Fibroblast of upper back skin (primary cell): ENCODE results near the gene CEACAM16.

Experiments used
- DNase-seq: peaks from one replicate; pipeline ENCODE4 v3.0.0-alpha.2; 2013

CEACAM16 gene

GRCh38 chr19:44729516-44730033 is 30.6 kb downstream of the CEACAM16 start:
- no peak for DNase-seq

GRCh38 chr19:44731081-44731480 is 32.1 kb downstream of the CEACAM16 start:
- no peak for DNase-seq

- no peak for DNase-seq
Observed at GRCh38 chr19:44731622-44732021, 32.7 kb downstream of the CEACAM16 start.

DNA sequence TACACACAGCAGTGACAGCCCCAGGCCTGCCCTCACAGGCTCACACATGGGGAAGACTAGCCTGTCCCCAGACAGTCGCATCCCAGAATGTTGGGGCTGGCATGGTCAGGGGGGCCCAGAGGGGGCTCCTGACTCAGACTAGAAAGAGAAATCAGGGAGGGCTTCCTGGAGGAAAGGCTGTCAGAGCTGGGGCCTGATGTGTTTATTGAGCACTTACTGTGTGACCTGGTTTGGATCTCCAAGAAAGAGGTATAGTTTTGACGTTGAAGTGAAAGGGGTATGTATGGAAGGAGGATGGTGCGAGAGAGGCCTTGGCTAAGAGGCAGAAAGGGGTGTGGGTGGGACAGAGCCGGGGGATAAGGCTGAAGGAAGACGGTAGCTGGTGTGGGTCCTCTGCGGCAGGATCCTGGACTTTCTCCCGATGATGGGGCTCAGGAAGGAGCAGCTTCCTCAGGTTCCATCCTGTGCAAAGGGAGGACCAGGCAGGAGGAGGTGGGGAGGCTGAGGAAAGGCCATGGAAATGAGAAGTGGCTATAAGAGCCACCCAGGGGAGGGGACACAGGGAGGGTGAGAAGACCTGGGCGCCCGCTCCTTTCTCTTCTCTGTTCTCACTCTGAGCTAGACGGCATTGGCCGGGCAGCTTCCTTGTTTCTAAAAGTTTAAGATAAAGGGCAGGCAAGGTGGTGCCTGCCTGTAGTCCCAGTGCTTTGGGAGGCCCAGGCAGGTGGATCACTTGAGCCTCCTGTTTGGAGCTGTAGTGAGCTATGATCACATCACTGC is 33.5 kb downstream of the CEACAM16 start:
- no peak for DNase-seq

GRCh38 chr19:44734357-44734756 is 35.4 kb downstream of the CEACAM16 start:
- no peak for DNase-seq

GRCh38 chr19:44735011-44735410 is 36.1 kb downstream of the CEACAM16 start:
- DNase-seq, result no peak

- DNase-seq, result peak; percentile 62
Observed at GRCh38 chr19:44737238-44738071, 38.5 kb downstream of the CEACAM16 start.

- DNase-seq, result no peak
Observed at GRCh38 chr19:44738136-44738535, 39.2 kb downstream of the CEACAM16 start.

DNA sequence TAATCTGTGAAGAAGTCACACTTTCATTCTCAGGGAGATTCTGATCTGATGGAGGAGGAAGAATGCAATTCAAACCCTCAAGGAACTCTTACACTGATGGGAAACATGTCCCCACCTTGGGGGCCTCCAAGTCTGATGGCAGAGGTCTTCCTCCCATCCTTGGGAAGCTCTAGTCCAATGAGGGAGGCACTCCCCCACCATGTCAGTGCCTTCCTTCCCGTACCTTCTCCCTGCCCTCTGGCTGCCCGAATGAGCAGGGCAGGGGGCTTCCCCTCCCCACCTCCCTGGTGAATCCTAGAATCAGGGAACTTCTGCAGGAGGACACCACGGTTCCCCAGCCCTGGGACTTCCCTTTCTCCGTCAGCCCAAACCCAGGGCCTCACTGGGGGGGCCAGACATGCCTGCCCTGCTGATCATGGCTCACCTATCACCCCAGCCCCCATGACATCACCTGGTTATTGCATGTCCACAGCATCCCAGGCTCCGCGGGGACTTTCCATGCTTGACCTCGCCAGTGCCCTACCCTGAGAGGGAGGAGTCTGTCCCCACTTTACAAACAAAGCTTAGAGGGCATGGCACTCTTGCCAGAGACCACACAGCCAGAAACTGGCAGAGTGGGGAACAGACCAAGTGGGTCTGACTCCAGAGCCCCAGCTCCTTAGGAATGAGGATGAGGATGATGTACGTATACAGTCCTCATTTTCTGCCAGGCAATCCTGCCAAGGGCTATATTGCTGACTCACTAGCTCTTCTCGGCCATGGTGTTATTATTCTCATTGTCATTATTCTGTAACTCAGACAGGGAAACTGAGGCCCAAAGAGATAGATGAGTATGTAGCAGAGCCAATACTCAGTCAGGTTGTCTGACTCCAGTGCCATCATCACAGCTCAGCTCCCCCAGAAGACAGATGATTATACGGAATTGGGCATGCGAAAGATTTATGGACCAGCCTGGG is 39.9 kb downstream of the CEACAM16 start:
- DNase-seq, result no peak

DNA sequence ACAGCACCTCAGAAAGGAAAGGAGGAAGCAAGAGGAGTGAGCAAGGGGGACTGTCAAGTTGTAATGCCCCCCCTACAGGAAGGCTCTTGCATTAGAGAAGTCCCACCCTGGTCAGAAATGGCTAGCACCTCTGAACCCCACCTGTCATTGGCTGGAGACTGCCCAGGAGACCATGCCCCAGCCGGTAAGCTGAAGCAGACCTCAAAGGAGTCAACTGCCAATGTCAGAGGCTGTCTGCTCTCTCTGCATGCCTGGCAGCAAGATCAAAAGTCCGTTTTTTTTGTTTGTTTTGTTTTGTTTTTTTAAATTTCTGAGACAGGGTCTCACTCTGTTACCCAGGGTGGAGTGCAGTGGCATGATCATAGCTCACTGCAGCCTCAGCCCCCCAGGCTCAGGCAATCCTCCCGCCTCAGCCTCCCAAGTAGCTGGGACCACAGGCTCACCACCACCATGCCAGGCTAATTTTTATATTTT is 41.4 kb downstream of the CEACAM16 start:
- no peak for DNase-seq

DNA sequence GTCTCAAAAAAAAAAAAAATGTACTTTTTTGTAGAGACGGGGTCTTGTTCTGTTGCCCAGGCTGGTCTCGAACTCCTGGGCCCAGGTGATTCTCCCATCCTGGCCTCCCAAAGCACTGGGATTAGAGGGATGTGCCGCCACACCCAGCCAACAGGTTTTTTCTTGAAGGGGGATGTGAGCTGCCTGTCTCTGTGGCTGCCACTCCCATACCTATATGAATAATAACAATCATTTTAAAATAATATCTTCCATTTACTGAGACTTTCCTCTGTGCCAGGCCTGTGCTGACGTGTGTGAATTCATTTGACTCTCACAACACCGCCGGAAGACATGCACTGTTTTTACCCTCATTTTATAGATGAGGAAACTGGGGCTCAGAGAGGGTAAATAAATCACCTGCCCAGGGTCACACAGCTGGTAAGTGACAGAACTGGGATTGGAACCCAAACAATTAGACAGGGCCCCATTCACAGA is 42.3 kb downstream of the CEACAM16 start:
- no peak for DNase-seq

- DNase-seq, result peak; percentile 100
Observed at GRCh38 chr19:44741841-44742329, 42.9 kb downstream of the CEACAM16 start.

DNA sequence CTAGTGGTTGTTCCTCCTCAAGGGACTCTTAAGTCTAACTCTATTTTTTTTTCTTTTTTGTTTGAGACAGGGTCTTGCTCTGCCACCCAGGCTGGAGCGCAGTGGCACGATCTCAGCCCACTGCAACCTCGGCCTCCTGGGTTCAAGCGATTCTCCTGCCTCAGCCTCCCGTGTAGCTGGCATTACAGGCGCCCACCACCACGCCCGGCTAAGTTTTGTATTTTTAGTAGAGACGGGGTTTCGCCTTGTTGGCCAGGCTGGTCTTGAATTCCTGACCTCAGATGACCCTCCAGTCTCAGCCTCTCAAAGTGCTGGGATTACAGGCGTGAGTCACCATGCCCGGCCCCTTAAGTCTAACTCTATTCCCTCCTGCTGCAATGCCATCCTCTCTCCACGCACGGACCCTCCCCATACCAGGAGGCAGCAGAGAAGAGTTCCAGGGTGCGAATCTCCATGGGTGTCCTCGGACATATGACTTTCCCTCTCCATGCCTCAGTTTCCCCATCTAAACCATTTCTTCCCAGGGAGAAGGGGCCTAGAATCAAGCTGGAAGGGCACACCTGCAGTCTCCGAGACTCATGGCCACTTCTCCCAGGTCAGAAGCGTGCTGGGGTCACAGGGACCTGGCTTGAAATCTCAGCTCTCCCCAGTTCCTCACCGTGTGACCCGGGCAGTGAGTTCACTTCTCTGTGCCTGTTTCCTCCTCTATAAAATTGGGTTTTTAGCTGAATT is 43.5 kb downstream of the CEACAM16 start:
- peak; percentile 30 for DNase-seq

- no peak for DNase-seq
Observed at GRCh38 chr19:44744871-44745332, 46.0 kb downstream of the CEACAM16 start.

DNA sequence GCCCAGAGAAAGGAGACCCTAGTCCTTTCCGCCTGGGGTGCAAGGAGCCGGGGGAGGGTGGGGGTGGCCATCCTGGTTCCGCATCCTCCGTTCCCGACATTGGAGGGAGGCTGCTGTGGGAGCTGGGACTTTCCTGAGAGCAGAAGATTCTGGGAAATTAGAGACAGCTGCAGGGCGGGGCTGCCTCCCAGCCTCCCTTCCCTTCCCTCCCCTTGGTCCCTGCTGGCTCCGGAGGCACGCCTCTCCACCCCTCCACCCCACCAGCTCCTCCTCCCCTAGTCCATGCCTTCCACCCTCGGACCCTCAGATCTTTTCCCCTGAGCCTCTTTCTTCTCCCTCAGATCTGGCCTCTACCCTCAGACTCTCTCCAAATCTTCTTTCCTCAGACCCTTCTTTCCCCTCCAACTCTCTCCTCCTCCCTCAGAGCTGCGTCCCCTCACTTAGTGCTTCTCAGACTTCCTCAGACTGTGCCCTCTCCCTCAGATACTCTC is 46.4 kb downstream of the CEACAM16 start:
- DNase-seq, result peak; percentile 82

GRCh38 chr19:44745887-44746600 is 47.1 kb downstream of the CEACAM16 start:
- no peak for DNase-seq

DNA sequence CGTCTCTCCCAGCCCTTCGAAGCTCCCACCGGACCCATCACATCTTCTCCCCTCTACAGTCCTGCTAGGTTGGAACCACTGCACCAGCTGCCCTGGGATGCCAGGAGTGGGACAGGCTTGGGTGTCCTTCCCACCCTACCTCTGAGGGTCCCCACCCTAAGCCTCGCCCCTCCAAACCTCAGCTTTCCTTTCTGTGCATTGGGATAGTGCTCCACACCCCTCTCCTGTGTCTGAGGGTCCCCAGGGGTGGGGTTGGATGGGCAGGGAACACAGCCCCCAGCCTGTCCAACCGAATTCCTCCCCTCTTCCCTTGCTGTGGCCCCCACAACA is 47.6 kb downstream of the CEACAM16 start:
- no peak for DNase-seq

DNA sequence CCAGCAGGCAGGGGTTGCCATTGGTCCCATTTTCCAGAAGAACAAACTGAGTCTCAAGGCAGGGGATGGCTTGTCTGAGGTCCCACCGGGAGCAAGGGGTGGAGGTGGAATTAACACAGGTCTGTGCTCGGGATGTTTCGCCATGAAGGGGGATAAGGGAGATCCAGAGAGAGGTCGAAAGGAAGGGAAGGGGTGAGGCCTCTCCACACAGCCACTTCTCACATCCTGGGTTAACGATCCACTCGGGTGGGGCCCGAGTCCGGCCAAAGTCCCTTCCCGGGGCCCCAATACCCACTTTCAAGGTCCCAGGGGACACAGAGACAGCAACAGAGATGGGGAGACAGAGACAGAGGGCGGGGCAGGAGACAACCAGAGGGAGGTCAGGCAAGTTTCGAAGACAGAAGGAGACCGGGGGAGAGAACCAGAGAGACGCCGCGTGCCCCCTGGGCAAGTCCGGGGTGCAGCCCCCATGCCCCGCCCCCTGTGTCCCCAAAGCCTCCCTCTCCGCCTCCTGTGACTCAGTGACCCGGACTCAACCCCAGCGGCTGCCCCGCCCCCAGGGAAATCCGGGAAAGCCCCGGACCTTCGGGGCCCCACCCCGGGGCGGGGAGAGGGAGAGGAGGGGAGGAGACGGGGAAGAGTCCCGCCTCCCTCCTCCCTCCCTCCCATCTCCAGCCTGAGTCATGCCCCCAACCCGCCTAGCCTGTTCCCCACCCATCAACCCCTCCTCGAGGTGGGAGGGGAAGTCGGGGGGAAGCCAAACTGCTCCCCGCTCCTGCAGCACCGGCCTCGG is 48.2 kb downstream of the CEACAM16 start:
- DNase-seq, result peak; percentile 96

GRCh38 chr19:44747739-44748425 is 48.9 kb downstream of the CEACAM16 start:
- DNase-seq, result peak; percentile 57
